ENCODE data around the gene SEC63. TPM values are rescaled to one million over a fixed set of nuclear protein-coding genes. Genes with fewer than 3 reads are reported as not detected.

SEC63 gene
- total RNA-seq, 2 donors from 2014 or later = 65.7 to 74.8 TPM

GRCh38 chr6:107943626-107944439, 14.2 kb downstream of the SEC63 start:
- no peak overlapping the region for H3K27ac Mint-ChIP-seq
- Histone ChIP-seq H3K4me3 (ENCODE audit: low read length) (no peak overlapping the region), H3K9me3 (ENCODE audit: control insufficient read depth, low read length) (no peaks in the 10 kb centered on the region), H3K27me3 (ENCODE audit: control insufficient read depth, insufficient read depth, low read length, poor library complexity, severe bottlenecking) (no peaks in the 10 kb centered on the region), H3K9ac (ENCODE audit: extremely low read depth, low read length, poor library complexity, severe bottlenecking) (no peak overlapping the region), H3K4me1 (ENCODE audit: control insufficient read depth, insufficient read depth, low read length) (no peaks in the 10 kb centered on the region), H3K27ac (ENCODE audit: low read depth, low read length) (no peak overlapping the region), H3K36me3 (ENCODE audit: control insufficient read depth, insufficient read depth, low read length) (no peaks in the 10 kb centered on the region)
- TF ChIP-seq, protein P1, sequence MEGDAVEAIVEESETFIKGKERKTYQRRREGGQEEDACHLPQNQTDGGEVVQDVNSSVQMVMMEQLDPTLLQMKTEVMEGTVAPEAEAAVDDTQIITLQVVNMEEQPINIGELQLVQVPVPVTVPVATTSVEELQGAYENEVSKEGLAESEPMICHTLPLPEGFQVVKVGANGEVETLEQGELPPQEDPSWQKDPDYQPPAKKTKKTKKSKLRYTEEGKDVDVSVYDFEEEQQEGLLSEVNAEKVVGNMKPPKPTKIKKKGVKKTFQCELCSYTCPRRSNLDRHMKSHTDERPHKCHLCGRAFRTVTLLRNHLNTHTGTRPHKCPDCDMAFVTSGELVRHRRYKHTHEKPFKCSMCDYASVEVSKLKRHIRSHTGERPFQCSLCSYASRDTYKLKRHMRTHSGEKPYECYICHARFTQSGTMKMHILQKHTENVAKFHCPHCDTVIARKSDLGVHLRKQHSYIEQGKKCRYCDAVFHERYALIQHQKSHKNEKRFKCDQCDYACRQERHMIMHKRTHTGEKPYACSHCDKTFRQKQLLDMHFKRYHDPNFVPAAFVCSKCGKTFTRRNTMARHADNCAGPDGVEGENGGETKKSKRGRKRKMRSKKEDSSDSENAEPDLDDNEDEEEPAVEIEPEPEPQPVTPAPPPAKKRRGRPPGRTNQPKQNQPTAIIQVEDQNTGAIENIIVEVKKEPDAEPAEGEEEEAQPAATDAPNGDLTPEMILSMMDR (conservative IDR thresholded peaks at IDR 0.05) = no peak
- no peak overlapping the region for H3K4me3 Mint-ChIP-seq
- H3K36me3 Mint-ChIP-seq (ENCODE audit: low read depth) = peaks cover 18% of the 10 kb centered on the region
- peaks cover 24% of the 10 kb centered on the region for H3K4me1 Mint-ChIP-seq
- H3K9me3 Mint-ChIP-seq = peaks cover 2% of the 10 kb centered on the region
- H3K27me3 Mint-ChIP-seq (ENCODE audit: insufficient read depth) = no peaks in the 10 kb centered on the region
- 91 to 99% methylated on average over 6 of the region's 6 CpGs for WGBS, 2 experiments (ENCODE audit: insufficient coverage in 1 of 2, insufficient read length in 1 of 2)
- no peak for DNase-seq

DNA sequence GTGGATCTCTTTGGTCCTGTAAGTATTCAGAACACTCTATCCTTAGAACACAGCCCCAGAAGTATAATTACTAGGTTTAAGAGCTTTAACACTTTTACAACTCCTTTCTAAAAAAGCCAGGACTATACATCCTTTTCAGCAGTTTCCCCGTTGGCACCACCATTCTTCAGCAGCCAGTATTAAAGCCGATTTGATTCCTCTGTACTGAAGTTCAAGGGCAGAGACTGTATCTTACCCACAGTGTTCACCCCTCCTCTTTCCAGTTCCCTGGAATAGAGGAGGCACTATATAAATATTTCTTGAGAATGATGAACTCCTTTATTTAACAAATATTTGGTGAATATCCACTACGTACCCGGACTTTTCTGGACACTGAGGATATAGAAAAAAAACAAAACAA, 15.9 kb downstream of the SEC63 start:
- Mint-ChIP-seq H3K4me1 (peaks cover 21% of the 10 kb centered on the region), H3K36me3 (ENCODE audit: low read depth) (peaks cover 23% of the 10 kb centered on the region), H3K4me3 (no peak overlapping the region), H3K9me3 (peaks cover 12% of the 10 kb centered on the region), H3K27me3 (ENCODE audit: insufficient read depth) (no peaks in the 10 kb centered on the region), H3K27ac (no peak overlapping the region)
- DNase-seq = no peak
- no peaks in the 10 kb centered on the region for H3K4me1 ChIP-seq (ENCODE audit: control insufficient read depth, insufficient read depth, low read length)
- peaks cover 10% of the 10 kb centered on the region for H3K36me3 ChIP-seq (ENCODE audit: control insufficient read depth, insufficient read depth, low read length)
- no peak overlapping the region for H3K9ac ChIP-seq (ENCODE audit: extremely low read depth, low read length, poor library complexity, severe bottlenecking)
- H3K27me3 ChIP-seq (ENCODE audit: control insufficient read depth, insufficient read depth, low read length, poor library complexity, severe bottlenecking) = no peaks in the 10 kb centered on the region
- WGBS, 2 experiments (ENCODE audit: insufficient coverage in 1 of 2, insufficient read length in 1 of 2) = 97% methylated on average over 4 of the region's 4 CpGs; no CpG with 5 or more reads in 1 of the 2 experiments
- TF ChIP-seq, protein P1 (conservative IDR thresholded peaks at IDR 0.05) = no peak
- H3K27ac ChIP-seq (ENCODE audit: low read depth, low read length) = no peak overlapping the region
- no peak overlapping the region for H3K4me3 ChIP-seq (ENCODE audit: low read length)
- H3K9me3 ChIP-seq (ENCODE audit: control insufficient read depth, low read length) = peaks cover 11% of the 10 kb centered on the region

GRCh38 chr6:107941627-107942026, 16.4 kb downstream of the SEC63 start:
- peak overlapping the region; percentile 70 for H3K27ac Mint-ChIP-seq
- Histone ChIP-seq H3K9me3 (ENCODE audit: control insufficient read depth, low read length) (peaks cover 15% of the 10 kb centered on the region), H3K4me1 (ENCODE audit: control insufficient read depth, insufficient read depth, low read length) (no peaks in the 10 kb centered on the region), H3K27ac (ENCODE audit: low read depth, low read length) (no peak overlapping the region), H3K9ac (ENCODE audit: extremely low read depth, low read length, poor library complexity, severe bottlenecking) (no peak overlapping the region), H3K27me3 (ENCODE audit: control insufficient read depth, insufficient read depth, low read length, poor library complexity, severe bottlenecking) (no peaks in the 10 kb centered on the region), H3K36me3 (ENCODE audit: control insufficient read depth, insufficient read depth, low read length) (peaks cover 11% of the 10 kb centered on the region), H3K4me3 (ENCODE audit: low read length) (no peak overlapping the region)
- no peak overlapping the region for H3K4me3 Mint-ChIP-seq
- TF ChIP-seq, protein P1 (conservative IDR thresholded peaks at IDR 0.05) = no peak
- H3K36me3 Mint-ChIP-seq (ENCODE audit: low read depth) = peaks cover 24% of the 10 kb centered on the region
- WGBS, 2 experiments (ENCODE audit: insufficient coverage in 1 of 2, insufficient read length in 1 of 2) = 91 to 100% methylated on average over 3 to 6 of the region's 6 CpGs
- H3K4me1 Mint-ChIP-seq = peaks cover 21% of the 10 kb centered on the region
- no peaks in the 10 kb centered on the region for H3K27me3 Mint-ChIP-seq (ENCODE audit: insufficient read depth)
- peaks cover 17% of the 10 kb centered on the region for H3K9me3 Mint-ChIP-seq
- DNase-seq = peak; percentile 42
